Fibroblast of villous mesenchyme (primary cell): ENCODE measurements around the gene TRABD2B. TPM values are rescaled to one million over a fixed set of nuclear protein-coding genes. Genes with fewer than 3 reads are reported as not detected.

Source experiments
- total RNA-seq: library from RNA; depleted of rRNA; stranded (reverse); fragments of >200 nt; gene quantifications from 2 replicates; pipeline ENCODE4 v1.2.3, GENCODE V29; 2012

Gene TRABD2B
- total RNA-seq, 1 donor = not detected

Other genes starting within 250 kb of the TRABD2B start
- not detected in 2 replicates for gene SLC5A9, start 225.3 kb upstream of the TRABD2B start, total RNA-seq